ENCODE data around the gene MSRB2.

Gene MSRB2

DNA sequence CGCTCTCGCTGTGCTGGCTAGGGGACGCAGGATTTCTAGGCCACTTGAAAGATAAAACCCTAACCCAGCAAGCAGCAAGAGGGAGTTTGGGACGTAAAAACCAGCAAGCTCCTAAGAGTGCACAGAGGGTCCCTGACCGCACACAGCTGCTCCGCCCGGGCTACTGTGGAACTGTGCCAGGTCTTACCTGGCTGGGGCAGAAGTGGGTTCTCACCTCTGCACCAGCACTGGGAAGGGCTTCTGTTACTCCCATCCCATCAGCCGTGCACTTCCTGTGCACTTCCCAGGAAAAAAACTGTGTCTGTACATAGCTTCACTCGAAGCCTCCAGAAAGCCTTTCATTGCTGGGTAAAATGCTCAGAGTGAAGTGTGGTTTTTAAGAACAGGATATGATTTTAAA lies 50.9 kb downstream of the MSRB2 start:
- no peaks in the 10 kb centered on the region for H3K9me3 ChIP-seq (ENCODE audit: control extremely low read depth in 1 of 5, control insufficient read depth in 4 of 5, insufficient read depth in 2 of 5, low read depth in 1 of 5, low read length in 4 of 5)
- no peaks in the 10 kb centered on the region for H3K4me1 ChIP-seq (ENCODE audit: control extremely low read depth in 1 of 4, control insufficient read depth in 4 of 4, insufficient read depth in 4 of 4, low read length in 3 of 4)
- H3K36me3 ChIP-seq (ENCODE audit: control insufficient read depth in 4 of 4, insufficient read depth in 4 of 4, low read length in 3 of 4), result no peaks in the 10 kb centered on the region
- ChIA-PET POLR2A (no interaction called here), CTCF (interaction anchor here (1.5 kb wide), 1 partner anchor 12 kb away, joined by 4 read pairs; no protein-coding TSS in a partner anchor)
- H3K27ac ChIP-seq (ENCODE audit: insufficient read depth in 1 of 2, low read depth in 1 of 2, low read length in 2 of 2, poor library complexity in 1 of 2, severe bottlenecking in 2 of 2), result no peak overlapping the region
- WGBS (ENCODE audit: insufficient coverage), result 92% methylated on average over 7 of the region's 9 CpGs
- DNase-seq, result no peak
- peaks cover 0 to 6% (median 2%) of the 10 kb centered on the region in 5 experiments for H3K27me3 ChIP-seq (replicated peaks in 2 of 5; ENCODE audit: control insufficient read depth in 4 of 5, insufficient read depth in 5 of 5, low read length in 4 of 5)
- no peak overlapping the region for H3K4me3 ChIP-seq (ENCODE audit: control insufficient read depth in 1 of 7, extremely low read depth in 1 of 7, insufficient read depth in 4 of 7, low read depth in 2 of 7, low read length in 6 of 7)

DNA sequence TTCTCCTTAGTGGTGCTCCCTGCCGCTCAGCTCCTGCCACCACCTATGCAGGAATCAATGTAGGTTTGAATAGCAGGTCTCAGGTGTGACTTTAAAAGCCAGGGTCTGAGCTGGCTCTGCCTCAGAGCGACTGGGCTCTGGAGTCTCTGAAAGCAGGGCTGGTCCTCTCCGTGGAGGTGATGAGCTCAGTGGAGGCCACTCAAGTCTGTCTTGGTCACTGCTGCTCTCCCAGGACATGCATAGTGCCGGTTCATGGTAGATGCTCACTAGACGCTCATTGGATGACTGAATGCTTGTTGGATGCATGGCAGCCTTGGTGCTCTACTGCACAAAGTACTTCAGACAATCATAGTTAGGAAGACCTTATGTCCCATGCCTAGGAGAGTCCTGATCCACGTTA lies 51.7 kb downstream of the MSRB2 start:
- no peak overlapping the region for H3K27ac ChIP-seq (ENCODE audit: insufficient read depth in 1 of 2, low read depth in 1 of 2, low read length in 2 of 2, poor library complexity in 1 of 2, severe bottlenecking in 2 of 2)
- peaks cover 0 to 6% (median 2%) of the 10 kb centered on the region in 5 experiments for H3K27me3 ChIP-seq (replicated peaks in 2 of 5; ENCODE audit: control insufficient read depth in 4 of 5, insufficient read depth in 5 of 5, low read length in 4 of 5)
- H3K9me3 ChIP-seq (ENCODE audit: control extremely low read depth in 1 of 5, control insufficient read depth in 4 of 5, insufficient read depth in 2 of 5, low read depth in 1 of 5, low read length in 4 of 5), result no peaks in the 10 kb centered on the region
- WGBS (ENCODE audit: insufficient coverage), result 91% methylated on average over 5 of the region's 6 CpGs
- no peaks in the 10 kb centered on the region for H3K36me3 ChIP-seq (ENCODE audit: control insufficient read depth in 4 of 4, insufficient read depth in 4 of 4, low read length in 3 of 4)
- DNase-seq, result no peak
- CTCF ChIA-PET, result interaction anchor here (1.5 kb wide), 1 partner anchor 11 kb away, joined by 4 read pairs; no protein-coding TSS in a partner anchor
- POLR2A ChIA-PET, result no interaction called here
- no peaks in the 10 kb centered on the region for H3K4me1 ChIP-seq (ENCODE audit: control extremely low read depth in 1 of 4, control insufficient read depth in 4 of 4, insufficient read depth in 4 of 4, low read length in 3 of 4)
- H3K4me3 ChIP-seq (ENCODE audit: control insufficient read depth in 1 of 7, extremely low read depth in 1 of 7, insufficient read depth in 4 of 7, low read depth in 2 of 7, low read length in 6 of 7), result no peak overlapping the region

DNA sequence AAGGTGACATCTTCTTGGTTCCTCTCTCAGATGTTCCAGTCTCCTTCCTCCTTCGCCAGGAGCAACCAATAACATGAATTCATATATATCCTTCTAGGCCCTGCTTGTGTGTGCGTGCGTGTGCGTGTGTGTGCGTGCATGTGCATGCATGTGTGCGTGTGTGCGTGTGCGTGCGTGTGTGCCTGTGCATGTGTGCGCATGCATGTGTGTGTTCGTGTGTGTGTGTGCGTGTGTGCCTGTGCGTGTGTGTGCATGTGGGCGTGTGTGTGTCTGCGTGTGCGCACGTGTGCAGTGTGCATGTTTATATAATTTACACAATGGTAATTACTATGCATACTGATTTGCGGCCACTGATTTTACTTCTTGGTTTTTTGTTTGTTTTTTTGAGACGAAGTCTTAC lies 52.8 kb downstream of the MSRB2 start:
- no peak for DNase-seq
- Histone ChIP-seq H3K27me3 (replicated peaks in 2 of 5; ENCODE audit: control insufficient read depth in 4 of 5, insufficient read depth in 5 of 5, low read length in 4 of 5) (peaks cover 0 to 6% (median 2%) of the 10 kb centered on the region in 5 experiments), H3K9me3 (ENCODE audit: control extremely low read depth in 1 of 5, control insufficient read depth in 4 of 5, insufficient read depth in 2 of 5, low read depth in 1 of 5, low read length in 4 of 5) (no peaks in the 10 kb centered on the region), H3K27ac (ENCODE audit: insufficient read depth in 1 of 2, low read depth in 1 of 2, low read length in 2 of 2, poor library complexity in 1 of 2, severe bottlenecking in 2 of 2) (no peak overlapping the region), H3K4me1 (ENCODE audit: control extremely low read depth in 1 of 4, control insufficient read depth in 4 of 4, insufficient read depth in 4 of 4, low read length in 3 of 4) (no peaks in the 10 kb centered on the region), H3K4me3 (ENCODE audit: control insufficient read depth in 1 of 7, extremely low read depth in 1 of 7, insufficient read depth in 4 of 7, low read depth in 2 of 7, low read length in 6 of 7) (no peak overlapping the region), H3K36me3 (ENCODE audit: control insufficient read depth in 4 of 4, insufficient read depth in 4 of 4, low read length in 3 of 4) (no peaks in the 10 kb centered on the region)
- ChIA-PET CTCF (no interaction called here), POLR2A (no interaction called here)
- WGBS (ENCODE audit: insufficient coverage), result 97% methylated on average over 11 of the region's 19 CpGs

DNA sequence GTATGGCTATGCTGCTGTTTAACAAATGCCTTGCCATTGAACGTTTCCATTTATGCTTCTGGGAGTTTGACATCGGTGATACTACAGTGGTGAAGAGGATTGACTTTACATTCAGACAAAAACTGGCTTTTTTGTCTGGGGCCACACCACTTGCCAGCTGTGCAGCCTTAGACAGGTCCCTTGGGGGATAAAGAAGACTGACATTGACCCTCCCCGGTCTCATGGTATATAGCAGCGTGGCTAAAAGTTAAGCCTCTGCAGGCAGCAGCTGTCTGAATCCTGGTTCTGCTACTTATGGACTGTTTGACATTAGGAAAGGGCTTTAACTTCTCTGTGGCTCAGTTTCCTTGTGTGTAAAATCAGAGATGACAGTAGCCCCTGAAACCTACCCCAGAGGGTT lies 54.7 kb downstream of the MSRB2 start:
- Histone ChIP-seq H3K9me3 (ENCODE audit: control extremely low read depth in 1 of 5, control insufficient read depth in 4 of 5, insufficient read depth in 2 of 5, low read depth in 1 of 5, low read length in 4 of 5) (no peaks in the 10 kb centered on the region), H3K27me3 (replicated peaks in 2 of 5; ENCODE audit: control insufficient read depth in 4 of 5, insufficient read depth in 5 of 5, low read length in 4 of 5) (peaks cover 0 to 6% (median 4%) of the 10 kb centered on the region in 5 experiments), H3K4me3 (ENCODE audit: control insufficient read depth in 1 of 7, extremely low read depth in 1 of 7, insufficient read depth in 4 of 7, low read depth in 2 of 7, low read length in 6 of 7) (no peak overlapping the region), H3K4me1 (ENCODE audit: control extremely low read depth in 1 of 4, control insufficient read depth in 4 of 4, insufficient read depth in 4 of 4, low read length in 3 of 4) (no peaks in the 10 kb centered on the region), H3K27ac (ENCODE audit: insufficient read depth in 1 of 2, low read depth in 1 of 2, low read length in 2 of 2, poor library complexity in 1 of 2, severe bottlenecking in 2 of 2) (no peak overlapping the region), H3K36me3 (ENCODE audit: control insufficient read depth in 4 of 4, insufficient read depth in 4 of 4, low read length in 3 of 4) (no peaks in the 10 kb centered on the region)
- POLR2A ChIA-PET, result no interaction called here
- CTCF ChIA-PET, result no interaction called here
- DNase-seq, result no peak
- 98% methylated on average over 4 of the region's 4 CpGs for WGBS (ENCODE audit: insufficient coverage)

DNA sequence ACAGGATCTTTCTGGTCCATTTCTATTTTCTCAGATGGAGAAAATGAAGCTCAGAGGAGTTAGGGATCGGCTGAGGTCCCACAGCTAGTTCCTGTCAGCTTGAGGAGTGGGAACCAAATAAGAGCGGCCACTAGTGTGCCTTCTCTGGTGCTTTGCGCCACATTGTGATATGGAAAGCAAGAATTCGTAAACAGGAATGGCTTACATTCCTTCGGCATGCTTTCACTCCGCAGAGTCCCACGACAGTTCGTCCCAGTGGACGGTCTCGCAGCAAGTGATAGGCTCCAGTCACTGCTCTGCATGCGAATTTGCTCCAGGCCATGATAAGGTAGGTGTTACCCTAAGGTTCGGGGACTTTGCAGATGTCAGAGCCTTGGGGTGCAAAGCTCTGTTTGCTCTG lies 55.2 kb downstream of the MSRB2 start:
- ChIA-PET POLR2A (no interaction called here), CTCF (no interaction called here)
- DNase-seq, result no peak
- no peaks in the 10 kb centered on the region for H3K4me1 ChIP-seq (ENCODE audit: control extremely low read depth in 1 of 4, control insufficient read depth in 4 of 4, insufficient read depth in 4 of 4, low read length in 3 of 4)
- 91% methylated on average over 12 of the region's 12 CpGs for WGBS (ENCODE audit: insufficient coverage)
- H3K27me3 ChIP-seq (replicated peaks in 2 of 5; ENCODE audit: control insufficient read depth in 4 of 5, insufficient read depth in 5 of 5, low read length in 4 of 5), result peaks cover 0 to 10% (median 6%) of the 10 kb centered on the region in 5 experiments
- H3K36me3 ChIP-seq (ENCODE audit: control insufficient read depth in 4 of 4, insufficient read depth in 4 of 4, low read length in 3 of 4), result no peaks in the 10 kb centered on the region
- H3K27ac ChIP-seq (ENCODE audit: insufficient read depth in 1 of 2, low read depth in 1 of 2, low read length in 2 of 2, poor library complexity in 1 of 2, severe bottlenecking in 2 of 2), result no peak overlapping the region
- H3K9me3 ChIP-seq (ENCODE audit: control extremely low read depth in 1 of 5, control insufficient read depth in 4 of 5, insufficient read depth in 2 of 5, low read depth in 1 of 5, low read length in 4 of 5), result no peaks in the 10 kb centered on the region
- no peak overlapping the region for H3K4me3 ChIP-seq (ENCODE audit: control insufficient read depth in 1 of 7, extremely low read depth in 1 of 7, insufficient read depth in 4 of 7, low read depth in 2 of 7, low read length in 6 of 7)

DNA sequence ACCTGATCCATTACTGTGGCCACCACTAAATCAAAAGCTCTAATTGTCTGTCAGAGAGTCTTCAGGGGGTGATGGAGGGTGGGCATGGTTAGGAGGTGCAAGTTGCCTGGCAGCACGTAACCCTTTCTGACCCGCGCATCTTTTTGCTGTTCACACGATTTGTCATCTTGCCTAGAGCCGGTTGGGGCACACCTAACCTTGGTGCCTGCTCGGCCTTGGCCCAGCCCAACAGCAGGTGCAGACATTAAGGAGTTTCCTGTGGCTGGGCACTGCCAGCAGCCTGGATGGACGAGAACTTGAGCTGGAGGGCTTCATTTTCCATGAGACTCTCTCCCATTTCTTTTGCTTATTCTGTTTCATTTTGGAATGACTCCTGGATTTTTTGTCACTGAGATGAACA lies 55.7 kb downstream of the MSRB2 start:
- ChIA-PET POLR2A (no interaction called here), CTCF (no interaction called here)
- DNase-seq, result no peak
- Histone ChIP-seq H3K36me3 (ENCODE audit: control insufficient read depth in 4 of 4, insufficient read depth in 4 of 4, low read length in 3 of 4) (no peaks in the 10 kb centered on the region), H3K27me3 (replicated peaks in 2 of 5; ENCODE audit: control insufficient read depth in 4 of 5, insufficient read depth in 5 of 5, low read length in 4 of 5) (peaks cover 0 to 12% (median 8%) of the 10 kb centered on the region in 5 experiments), H3K4me3 (ENCODE audit: control insufficient read depth in 1 of 7, extremely low read depth in 1 of 7, insufficient read depth in 4 of 7, low read depth in 2 of 7, low read length in 6 of 7) (no peak overlapping the region), H3K9me3 (ENCODE audit: control extremely low read depth in 1 of 5, control insufficient read depth in 4 of 5, insufficient read depth in 2 of 5, low read depth in 1 of 5, low read length in 4 of 5) (no peaks in the 10 kb centered on the region), H3K27ac (ENCODE audit: insufficient read depth in 1 of 2, low read depth in 1 of 2, low read length in 2 of 2, poor library complexity in 1 of 2, severe bottlenecking in 2 of 2) (no peak overlapping the region), H3K4me1 (ENCODE audit: control extremely low read depth in 1 of 4, control insufficient read depth in 4 of 4, insufficient read depth in 4 of 4, low read length in 3 of 4) (no peaks in the 10 kb centered on the region)
- WGBS (ENCODE audit: insufficient coverage), result 93% methylated on average over 7 of the region's 7 CpGs

DNA sequence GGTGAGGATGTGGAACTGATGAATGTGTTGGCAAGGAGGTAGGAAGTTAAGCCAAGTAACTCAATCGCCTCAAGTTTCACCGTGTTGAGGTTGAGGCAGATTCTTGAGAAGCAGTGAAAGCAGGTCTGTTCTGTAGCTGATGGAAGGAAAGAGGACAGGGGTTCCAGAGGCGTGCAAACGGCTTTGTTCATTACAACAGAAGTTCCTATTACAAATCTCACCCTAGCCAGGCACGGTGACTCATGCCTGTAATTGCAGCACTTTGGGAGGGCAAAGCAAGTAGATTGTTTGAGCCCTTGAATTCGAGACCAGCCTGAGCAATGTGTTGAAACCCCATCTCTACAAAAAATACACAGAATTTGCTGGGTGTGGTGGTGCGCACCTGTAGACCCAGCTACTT lies 59.8 kb downstream of the MSRB2 start:
- WGBS (ENCODE audit: insufficient coverage), result 93% methylated on average over 2 of the region's 7 CpGs
- Histone ChIP-seq H3K36me3 (ENCODE audit: control insufficient read depth in 4 of 4, insufficient read depth in 4 of 4, low read length in 3 of 4) (no peaks in the 10 kb centered on the region), H3K27ac (ENCODE audit: insufficient read depth in 1 of 2, low read depth in 1 of 2, low read length in 2 of 2, poor library complexity in 1 of 2, severe bottlenecking in 2 of 2) (no peak overlapping the region), H3K4me1 (ENCODE audit: control extremely low read depth in 1 of 4, control insufficient read depth in 4 of 4, insufficient read depth in 4 of 4, low read length in 3 of 4) (peaks cover 0 to 3% (median 1%) of the 10 kb centered on the region in 4 experiments), H3K9me3 (ENCODE audit: control extremely low read depth in 1 of 5, control insufficient read depth in 4 of 5, insufficient read depth in 2 of 5, low read depth in 1 of 5, low read length in 4 of 5) (no peaks in the 10 kb centered on the region), H3K27me3 (replicated peaks in 2 of 5; ENCODE audit: control insufficient read depth in 4 of 5, insufficient read depth in 5 of 5, low read length in 4 of 5) (peaks cover 0 to 19% (median 6%) of the 10 kb centered on the region in 5 experiments), H3K4me3 (ENCODE audit: control insufficient read depth in 1 of 7, extremely low read depth in 1 of 7, insufficient read depth in 4 of 7, low read depth in 2 of 7, low read length in 6 of 7) (no peak overlapping the region)
- ChIA-PET CTCF (no interaction called here), POLR2A (no interaction called here)
- no peak for DNase-seq

Data from common myeloid progenitor, CD34-positive (primary cell).